NCI-H524 treated with DMSO at 0.1 percent for 48 hours (cell line): ENCODE results near the gene DEPP1.

ENCODE experiments used
- DNase-seq: peaks from one replicate; lab custom pipeline; 2025; lab: John Stamatoyannopoulos, UW

DEPP1 gene

DNA sequence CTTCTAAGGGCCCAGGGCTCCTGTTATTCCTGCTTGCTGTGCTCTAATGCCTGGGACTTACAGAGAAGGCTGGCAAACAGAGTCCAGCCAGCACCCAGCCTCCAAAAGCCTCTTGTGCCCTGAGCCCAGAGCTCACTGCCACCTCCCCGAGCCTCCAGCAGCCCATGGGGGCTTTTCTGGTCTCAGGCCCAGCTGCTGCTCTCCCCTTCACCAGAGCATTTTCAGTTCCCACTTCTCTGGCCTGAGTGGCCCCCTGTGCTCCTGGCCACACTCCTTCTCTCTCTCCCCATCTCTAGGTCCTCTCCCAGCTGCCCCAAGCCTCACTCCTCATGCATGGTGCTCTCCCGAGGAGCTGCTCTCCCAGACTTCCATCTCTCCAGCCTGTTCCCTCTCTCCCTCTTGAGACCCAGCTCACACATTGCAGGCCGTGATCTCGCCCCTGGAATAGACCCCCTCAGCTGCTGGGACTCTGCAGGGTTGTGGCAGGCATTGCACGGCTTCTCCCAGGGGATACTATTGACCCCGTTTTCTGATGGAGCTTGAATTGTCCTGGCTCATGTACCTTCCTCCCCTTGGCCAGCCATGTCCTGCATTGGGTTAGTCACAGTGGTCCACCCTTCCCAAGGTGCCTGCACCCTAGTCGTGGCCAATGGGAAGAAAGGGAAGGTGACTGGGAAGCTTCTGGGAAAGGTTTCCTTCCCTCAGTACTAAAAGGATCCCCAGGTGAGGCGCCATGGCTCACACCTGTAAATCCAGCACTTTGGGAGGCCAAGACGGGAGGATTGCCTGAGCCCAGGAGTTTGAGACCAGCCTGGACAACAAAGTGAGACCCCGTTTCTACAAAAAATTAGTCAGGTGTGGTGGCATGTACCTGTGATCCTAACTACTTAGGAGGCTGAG lies 28.0 kb downstream of the DEPP1 start:
- DNase-seq: no peak

DNA sequence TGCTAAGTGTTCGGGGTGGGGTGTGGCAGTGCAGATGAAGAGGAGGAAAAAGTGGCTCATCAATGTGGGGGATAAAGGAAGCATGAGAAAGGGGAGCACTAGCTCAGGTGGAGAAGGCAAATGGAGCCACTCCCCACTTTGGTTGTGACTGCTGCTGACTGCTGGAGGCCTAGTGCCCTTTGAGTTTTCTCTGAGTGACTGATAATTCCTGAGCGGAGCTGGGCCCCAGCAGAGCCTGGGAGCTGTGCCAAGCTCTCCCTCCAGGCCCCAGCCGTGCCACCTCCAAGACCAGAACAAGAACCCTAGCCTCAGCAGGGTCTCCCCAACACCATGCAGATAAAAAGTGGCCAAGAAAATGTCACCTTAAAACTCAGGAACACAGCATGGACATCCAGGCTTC lies 28.7 kb downstream of the DEPP1 start:
- no peak for DNase-seq

DNA sequence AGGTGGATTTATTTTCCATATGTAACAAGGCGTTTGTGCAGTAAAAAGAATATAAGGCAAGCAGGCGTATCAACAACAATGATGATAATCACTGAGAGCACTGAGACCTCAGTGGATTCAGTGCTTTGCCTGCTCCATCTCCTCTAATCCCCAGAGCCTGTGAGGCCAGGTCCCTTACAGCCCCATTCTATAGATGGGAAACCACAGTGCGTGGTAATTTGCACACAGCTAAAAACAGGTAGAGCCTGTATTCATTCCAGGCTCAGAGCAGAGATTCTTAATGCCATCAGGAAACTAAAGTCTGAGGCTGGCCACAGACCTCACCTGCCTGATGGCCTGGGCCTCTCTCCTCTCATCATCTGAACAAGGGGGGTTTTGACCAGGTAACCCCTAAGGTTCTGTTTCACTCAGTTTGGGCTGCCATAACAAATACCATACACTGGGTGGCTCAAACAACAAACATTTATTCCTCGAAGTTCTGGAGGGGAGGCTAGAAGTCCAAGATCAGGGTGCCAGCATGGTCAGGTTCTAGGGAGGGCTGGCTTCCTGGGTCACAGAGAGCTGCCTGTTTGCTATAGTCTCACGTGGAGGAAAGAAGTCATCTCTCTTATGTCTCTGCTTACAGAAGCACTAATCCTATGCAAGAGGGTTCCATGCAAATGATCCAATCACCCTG lies 29.3 kb downstream of the DEPP1 start:
- no peak for DNase-seq

DNA sequence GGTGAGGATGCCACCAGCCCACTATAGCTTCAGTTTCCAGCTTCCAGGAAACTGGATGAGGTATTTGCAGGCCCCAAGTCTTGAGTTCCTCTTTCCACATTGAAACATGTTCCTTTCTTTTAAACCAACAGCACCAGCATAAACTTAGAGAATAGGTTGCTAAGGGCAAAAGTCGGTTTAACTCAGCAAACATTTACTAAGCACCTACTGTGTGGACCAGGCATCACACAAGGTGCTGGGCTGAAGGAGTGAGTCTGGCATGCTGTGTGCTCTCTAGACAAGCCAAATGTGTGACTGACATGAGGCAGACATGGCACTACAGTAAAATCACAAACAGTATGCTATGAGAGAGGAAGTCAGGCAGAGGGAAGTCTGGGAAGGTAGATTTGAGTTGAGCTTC lies 30.0 kb downstream of the DEPP1 start:
- DNase-seq: no peak

DNA sequence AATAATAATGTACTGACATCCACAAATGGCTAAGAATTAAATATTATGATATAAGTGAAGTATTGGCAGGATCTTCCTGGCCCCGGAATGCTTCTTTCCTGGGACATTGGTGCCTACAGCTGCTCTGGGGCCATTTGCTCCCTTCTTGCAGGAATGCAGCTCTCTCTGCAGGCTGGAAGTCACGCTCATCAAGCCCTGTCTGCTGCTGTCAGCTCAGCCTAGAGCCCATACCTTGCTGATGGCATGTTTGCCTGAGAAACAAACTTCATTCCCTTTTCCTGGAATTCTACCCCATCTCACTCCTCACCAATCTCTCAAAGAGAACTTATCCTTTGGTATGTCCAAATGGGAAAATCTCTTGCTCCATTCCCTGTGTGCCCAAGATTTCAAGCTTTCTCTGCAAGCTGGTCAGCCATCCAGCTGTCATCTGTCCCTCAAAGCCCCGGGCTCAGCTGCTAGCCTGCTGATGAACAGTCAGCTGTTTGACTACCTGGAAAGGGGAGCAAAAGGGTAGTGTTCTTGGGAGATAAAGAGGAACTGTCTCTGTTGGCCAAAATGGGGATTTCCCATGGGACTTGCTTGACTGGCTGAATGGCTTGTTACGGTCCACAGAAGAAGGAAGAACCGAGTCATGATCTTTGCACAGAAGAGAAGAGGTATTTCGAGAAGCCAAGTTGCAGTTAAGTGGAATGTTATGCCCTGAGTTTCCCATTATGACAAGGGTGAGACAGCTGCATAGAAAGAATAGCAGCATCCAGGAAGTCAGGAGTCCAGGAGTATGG lies 31.0 kb downstream of the DEPP1 start:
- DNase-seq: no peak

DNA sequence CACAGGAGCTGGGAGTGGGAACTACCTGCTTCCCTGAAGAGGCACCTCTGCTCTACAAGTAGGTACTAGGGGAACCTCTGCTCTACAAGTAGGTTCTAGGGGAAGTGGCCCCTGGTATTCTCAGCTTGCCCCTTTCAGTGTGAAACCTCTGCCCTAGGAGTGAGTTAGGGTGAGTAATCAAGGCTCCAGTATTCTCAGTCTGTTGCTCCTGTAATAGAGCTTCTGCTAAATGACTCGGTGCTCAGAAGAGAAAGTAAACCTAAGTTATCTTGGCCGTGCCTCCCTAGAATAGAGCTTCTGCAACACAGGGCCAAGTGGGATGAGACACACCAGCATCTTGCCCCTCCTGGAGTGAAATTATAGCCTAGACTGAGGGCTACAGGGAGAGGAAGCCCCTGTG lies 32.4 kb downstream of the DEPP1 start:
- no peak for DNase-seq

DNA sequence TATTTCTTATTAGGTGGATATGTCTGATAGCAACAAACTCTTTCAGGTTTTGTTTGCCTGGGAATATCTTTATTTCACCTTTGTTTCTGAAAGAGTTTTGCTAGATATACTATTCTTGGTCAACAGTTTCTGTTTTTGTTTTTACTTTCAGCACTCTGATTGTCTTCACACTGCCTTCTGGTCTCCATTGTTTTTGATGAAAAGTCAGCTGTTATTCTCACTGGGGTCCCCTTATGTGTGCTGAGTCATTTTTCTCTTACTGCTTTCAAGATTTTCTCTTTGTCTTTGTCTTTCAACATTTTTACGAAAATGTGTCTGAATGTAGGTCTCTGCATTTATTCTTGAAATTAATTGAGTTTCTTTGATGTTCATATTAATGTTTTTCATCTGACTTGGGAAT lies 34.3 kb downstream of the DEPP1 start:
- no peak for DNase-seq

DNA sequence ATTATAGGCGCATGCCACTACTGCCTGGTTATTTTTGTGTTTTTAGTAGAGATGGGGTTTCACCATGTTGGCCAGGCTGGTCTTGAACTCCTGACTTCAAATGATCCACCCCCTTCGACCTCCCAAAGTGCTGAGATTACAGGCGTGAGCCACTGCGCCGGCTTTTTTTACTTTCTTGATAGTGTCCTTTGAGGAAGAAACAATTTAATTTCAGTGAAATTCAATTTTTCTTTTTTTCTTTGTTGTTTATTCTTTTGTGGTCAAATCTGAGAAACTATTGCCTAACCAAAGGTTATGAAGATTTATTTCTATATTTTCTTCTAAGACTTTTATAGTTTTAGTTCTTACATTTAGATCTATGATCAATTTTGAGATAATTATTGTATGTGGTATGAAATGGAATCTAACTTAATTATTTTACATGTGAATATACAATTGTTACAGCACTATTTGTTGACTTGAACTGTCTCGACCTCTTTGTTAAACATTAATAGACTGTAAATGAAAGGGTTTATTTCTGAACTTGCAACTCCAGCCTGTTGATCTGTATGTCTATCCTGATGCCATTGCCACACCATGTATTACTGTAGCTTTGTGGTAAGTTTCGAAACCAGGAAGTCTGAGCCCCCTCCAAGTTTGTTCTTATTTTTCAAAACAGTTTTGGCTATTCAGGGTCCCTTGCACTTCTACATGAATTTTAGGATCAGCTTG lies 38.8 kb downstream of the DEPP1 start:
- no peak for DNase-seq

DNA sequence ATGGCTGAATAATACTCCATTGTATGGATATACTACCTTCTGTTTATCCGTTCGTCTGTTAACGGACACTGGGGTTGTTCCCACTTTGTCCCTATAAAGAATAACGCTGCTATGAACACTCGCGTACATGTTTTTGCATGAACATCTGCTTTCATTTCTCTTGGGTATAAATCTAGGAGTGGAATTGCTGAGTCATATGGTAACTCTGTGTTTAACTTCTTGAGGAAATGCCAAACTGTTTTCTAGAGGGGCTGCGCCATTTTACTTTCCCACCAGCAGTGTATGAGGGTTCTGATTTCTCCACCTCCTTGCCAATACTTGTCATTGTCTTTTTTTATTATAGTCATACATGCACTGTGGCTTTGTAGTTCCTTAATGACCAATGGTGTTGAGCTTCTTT lies 39.7 kb downstream of the DEPP1 start:
- DNase-seq: no peak

DNA sequence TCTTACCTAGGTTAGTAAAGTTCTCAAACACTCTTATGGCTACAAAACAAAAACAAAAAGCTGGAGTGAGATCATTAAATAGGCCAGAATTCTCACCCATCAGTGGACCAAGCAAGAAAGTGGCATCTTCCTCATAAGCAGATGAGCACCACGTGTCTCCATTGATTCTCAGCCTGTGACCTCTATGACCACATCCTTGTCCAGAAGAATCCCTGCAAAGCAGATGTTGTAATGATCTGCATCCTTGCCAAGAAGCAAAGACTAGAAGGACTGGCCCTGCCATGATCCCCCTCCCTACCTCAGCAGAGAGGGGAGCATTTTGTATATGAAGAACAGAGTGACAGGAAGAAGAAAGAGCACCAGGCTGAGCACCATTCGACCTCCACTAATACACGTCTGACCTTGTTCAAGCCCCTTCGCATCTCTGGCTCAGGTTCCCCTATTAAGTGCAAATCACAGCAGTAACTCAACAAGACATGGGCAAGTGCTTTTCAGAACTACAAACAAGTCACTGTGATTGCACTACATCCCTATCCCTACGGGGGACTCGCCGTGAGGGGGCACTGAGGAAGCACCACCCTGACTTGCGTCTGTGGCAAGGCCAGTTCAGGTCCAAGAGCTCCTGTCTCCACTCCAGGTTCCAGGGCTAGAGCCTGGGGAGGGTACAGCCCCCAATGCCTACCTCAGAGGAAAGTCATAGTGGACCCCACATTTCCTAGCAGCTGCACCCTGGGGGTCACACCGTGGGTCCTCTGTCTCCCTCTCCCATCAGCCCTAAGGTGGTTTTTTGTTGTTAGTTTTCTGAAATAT lies 41.2 kb downstream of the DEPP1 start:
- DNase-seq: no peak

DNA sequence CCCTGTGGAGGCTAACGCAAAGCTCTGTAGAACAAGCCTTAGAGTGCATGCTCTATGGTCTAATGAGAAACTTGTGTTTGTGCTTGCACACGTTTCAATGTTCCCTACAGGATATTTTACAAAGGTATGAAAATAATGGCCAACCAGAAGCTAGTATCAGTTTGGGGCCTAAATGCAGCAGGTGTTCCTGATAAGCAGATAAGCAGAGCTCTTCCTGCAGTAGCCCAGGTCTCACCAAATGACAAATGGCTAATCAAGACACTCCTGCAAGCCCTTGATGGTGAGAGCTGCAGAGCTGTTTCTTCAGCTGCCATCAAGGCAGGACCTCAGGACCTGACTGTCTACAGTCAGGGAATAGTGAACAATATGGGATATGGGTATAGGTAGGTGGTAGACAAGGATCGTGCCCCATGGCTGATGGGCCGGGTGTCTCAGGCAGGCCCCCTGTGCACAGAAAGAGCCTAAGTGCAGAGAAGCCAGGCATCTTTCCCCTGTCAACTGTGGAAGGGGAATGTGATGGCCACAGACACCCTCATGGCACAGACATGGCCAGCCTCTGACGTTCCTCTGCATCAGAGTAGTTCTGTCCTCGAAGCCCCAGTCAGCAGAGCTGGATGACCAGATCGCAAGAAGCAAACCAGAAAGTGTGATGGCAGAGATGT lies 42.2 kb downstream of the DEPP1 start:
- DNase-seq: no peak

DNA sequence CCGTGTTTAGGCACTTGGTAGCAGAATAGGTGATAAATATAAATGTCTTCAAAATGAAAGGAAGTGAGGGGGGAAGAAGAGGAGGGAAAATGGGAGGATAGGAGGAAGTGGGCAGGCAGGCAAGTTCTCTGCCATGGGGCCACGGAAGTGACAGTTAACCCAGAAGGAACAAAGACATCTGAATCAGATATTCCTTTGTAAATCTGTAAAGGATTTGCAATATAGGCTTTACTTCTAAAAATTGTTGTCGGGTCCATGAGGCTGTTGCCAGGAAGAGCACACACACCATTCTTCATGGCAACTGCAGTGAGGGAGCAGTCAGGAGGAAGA lies 42.7 kb downstream of the DEPP1 start:
- DNase-seq: no peak

DNA sequence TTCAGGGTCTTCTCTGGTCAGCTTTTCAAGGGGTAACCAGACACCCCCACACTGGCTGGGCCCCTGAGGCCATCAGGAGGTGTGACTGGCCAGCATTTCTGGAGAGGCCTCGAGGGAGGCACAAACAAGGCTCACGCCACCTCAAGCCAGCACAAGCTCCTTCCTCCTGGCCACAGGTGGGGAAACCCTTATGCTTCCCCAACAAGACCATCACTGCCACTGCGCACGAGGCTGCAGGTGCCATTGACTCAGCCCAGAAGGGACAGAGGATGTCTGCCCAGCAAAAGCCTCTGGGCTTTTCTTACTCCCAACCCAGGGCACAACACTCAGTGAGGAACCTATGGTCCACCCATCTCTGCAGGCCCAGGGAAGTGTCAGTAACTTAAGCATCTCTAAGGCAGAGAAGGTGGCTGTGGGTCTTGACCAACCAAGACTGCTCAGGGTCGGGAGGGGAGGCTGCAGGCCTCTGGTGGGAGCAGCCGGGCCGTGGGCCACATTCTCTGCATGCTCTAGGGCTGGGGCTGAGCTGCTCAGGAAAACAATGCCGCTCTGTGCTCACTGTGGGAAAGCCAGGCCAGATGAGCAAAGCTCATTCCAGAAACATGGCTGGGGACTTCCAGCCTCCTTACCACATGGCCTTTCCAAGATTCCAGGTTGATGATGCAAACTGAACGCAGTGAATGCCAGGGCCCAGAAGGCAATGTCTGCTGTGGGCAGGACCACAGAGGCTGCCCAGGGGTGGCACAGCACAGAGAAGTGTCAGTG lies 43.2 kb downstream of the DEPP1 start:
- no peak for DNase-seq

DNA sequence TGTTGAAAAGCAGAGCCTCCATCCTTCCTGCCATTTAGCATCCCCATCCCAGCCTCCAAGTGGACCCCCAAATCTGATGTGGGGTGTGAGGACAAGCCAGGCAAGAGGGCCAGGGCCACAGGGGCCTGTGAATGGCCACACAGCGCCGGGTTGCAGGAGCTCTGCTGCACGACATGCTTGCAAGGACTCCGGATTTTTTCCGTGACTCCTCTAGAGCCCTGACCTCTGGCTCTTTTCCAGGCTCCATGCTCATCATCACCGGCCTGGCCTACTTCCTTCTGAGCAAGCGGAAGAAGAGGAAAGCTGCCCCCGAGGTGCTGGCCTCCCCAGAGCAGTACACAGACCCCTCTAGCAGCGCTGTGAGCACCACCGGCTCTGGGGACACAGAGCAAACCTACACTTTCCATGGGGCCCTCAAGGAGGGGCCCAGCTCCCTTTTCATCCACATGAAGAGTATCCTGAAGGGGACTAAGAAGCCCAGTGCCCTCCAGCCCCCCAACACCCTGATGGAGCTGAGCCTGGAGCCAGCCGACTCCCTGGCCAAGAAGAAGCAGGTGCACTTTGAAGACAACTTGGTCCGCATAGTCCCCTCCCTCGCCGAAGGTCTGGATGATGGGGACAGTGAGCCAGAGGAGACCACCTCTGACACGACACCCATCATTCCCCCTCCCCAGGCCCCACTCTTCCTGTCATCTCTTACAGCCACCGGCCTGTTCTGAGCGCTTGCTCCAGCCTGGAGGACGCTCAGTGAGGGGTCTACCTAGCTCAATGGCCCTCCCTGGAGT lies 44.0 kb downstream of the DEPP1 start:
- DNase-seq: no peak

DNA sequence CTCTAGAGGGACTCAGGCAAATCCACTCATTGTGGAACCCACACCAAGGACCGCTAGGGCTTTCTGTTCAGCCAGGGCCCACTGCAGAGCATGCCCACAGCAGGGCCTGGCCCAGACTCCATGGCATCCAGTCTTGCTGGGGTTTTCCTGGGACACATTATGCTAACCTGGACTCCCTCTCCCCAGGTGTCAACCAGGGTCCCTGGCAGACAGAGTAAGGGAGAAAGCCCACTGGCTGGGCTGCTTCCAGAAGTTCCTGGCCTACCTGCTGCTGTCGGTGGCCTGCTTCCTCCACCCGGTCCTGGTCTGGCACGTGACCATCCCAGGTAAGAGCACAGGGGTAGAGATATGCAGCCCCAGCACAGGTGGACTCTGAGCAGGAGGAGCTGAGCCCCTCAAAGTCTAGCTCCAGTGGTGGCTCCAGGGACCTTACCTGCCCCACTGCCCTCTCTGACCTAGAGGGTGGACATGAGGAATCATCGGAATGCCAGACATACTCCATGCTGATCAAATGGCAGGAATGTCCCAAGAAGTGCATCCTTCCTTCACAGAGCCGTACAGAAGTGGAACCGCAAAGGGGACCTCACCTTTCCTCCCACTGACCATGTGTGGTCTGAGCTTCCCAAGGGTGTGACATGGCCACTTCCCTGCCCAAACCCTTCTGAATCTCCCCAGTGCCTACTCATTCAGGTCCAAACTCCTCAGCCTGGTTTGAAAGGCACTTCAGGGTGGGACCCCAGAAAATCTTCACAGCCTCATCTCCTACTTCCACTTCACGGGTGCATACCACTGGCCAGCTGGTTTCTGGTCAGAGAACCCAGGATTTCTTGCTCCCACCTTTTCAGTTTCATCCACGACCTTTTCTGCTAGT lies 44.9 kb downstream of the DEPP1 start:
- DNase-seq: no peak

DNA sequence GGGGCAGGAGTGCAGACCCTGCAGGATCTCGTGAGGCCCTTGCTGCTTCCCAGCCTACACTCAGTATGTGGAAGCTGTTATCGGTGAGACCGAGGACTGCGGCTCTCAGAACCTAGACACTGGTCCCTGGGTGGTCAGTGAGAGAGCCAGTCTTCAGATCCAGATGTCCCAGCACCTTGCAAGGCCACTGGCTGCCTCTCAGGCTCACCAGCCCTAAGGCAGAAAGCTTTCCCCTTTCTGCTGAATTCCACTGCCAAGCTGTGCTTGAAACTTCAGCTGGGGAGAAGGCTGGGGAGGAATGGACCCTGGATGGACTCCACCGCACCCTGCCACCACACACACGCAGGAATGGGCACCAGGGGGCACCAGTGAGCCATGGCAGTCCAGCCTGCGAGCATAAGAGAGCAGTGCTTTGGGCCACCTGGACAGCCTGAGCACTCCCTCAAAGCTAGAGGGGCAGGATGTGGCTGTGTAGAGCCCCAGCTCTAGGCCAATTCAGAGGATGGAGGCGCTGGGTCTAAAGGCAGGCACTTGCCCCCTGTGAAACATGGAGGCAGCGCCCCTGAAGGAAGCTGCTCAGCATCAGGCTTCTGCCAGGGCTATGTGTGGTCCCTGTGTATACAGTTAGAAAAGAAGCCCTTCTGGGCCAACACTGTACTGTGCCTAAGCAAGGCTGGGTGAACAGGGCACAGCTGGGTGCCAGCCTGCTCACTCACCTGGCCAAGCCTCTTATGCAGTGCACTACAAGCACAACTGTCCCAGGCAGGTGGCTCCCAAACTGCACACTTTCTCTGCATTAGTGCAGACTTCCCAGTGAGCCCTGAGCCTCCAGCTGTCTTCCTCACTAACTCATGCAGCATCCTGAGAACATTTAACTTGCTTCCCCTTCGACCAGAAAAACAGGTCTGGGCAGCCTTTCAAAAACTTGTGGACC lies 45.8 kb downstream of the DEPP1 start:
- DNase-seq: no peak
